Activated effector memory CD4-positive, alpha-beta T cell treated with anti-CD3 and anti-CD28 coated beads, Interleukin-2, amount 50 U/mL, for 16 hours (primary cell): ENCODE data around the gene VANGL1.

Source experiments
- DNase-seq: peaks from one replicate; pipeline ENCODE4 v3.0.0-alpha.2; 2020

The VANGL1 gene

DNA sequence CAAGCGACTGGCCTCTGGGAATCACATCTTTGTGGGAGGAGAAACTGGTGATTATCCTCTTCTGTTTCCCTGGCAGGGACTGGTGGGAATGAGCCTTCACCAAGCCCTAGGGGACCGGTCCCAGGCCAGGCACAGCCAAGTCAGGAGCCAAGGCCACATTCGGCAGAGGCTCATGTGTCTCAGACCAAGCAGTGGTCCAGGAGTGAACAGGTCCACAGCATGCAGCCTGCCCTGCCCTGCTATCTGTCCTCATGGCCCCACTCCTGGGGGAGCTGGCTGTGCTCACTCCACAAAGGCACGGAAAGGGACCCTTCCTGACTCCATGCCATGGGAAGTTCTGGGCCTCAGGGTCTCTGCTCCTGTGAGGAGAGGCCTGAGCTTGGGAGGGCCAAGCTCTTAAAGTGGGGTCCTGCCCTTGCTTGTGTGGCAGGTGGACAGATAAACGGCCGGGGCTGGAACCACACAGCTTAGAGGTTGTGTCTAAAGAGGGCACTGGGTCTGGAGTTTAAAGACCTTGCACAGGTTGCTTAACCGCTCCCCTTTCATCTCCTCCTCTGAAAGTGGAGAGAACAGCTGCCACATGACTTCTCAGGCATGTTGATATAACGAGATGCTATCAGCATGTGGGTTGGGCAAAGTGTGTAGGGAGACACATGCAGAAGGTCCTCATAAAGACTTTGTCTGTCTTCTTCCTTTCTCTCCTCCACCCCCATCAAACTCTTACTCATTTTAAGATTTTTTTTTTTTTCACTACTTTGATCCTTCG lies 69.3 kb downstream of the VANGL1 start:
- no peak for DNase-seq

DNA sequence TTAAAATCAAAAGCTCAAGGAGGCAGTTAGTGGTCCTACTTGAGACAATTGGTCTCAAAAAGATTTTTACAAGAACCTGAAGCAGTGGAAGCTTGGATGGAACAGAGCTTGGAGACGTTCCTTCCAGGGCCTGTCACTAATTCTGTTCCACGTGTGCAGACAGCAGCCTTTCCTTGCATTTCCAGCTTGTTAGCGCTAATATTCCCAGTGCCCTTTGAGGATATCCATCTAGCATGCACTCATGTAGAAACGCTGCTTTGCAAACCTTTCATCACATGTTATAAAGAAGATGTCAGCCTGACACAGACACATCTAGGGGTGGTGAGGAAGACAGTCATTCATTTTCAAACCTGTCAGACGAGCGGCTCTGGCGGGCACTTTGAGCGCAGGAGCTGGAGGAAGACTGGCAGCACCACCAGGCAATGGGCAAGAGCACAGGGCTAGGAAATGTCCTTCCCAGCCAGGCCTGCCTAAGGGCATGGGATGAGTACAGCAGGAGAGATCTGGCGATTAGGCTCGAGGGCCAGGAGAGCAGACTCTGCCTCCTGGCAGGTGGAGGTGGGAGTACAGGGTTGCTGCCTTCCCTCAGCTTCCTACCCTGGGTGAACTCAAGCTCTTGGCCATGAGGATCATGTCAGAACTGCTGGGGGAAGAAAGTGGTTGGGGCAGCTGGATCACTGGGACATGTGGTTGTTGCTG lies 71.3 kb downstream of the VANGL1 start:
- no peak for DNase-seq

DNA sequence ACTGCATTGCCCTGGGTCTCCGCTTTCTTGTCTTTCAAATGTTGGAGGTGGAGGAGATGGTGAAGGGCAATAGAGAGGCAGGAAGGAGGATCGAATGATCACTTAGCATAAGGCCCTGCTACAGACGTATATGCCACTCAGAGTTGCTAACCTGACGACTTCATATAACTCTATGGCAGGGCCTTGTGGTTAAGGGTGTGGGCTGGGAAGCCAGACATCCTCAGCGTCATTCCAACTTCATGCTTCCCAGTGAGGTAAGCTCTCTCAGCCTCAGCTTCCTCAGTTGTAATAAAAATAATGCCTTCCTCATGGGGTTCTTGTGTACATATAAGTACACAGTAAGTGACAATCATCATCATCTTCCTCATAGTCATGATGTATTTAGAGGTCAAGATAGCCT lies 72.1 kb downstream of the VANGL1 start:
- no peak for DNase-seq

DNA sequence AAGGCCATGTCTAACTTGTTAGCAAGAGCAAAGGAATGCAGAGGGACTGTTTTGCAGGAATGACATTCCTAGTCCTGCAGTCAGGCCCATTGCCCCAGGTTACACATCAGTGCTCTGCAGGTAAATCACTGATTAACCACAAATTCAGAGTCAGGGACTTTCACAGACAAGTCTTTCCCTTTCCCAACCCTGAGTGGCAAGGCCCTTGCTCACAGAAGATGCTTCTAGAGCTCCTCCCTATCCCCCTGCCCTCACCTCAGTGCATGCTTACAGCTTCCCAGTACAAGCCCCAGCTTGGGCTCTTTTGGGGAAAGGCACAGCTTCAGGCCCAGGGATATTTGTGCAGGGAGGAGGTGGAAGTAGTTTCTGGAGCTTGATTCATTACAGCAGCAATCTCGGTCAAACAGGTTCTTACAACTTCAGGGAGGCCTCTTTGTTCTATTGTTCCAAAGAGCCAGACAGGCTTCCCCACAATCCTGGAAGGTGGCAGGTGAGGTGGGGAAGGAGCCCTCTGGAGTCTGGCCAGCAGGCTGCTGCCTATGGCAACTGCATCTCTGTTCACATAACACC lies 72.9 kb downstream of the VANGL1 start:
- no peak for DNase-seq

DNA sequence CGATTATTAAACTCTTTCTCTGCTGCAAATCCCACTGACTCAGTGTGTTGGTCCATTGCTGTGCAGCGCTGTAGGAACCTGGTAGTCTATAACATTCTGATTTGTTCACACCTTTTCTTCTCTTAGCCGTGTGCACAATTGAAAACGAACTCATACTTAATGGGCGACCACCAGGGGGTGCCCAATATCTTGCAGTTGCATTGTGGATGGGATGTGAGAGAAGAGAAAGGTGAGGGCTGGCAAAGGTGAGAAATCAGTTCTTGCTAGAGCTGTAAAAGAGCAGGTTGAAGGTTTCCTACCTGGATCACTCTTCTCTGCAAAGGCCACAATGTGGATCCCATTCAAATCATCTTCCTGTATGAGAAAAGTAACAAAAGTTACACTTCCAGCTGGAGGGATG lies 75.8 kb downstream of the VANGL1 start:
- DNase-seq, result no peak

DNA sequence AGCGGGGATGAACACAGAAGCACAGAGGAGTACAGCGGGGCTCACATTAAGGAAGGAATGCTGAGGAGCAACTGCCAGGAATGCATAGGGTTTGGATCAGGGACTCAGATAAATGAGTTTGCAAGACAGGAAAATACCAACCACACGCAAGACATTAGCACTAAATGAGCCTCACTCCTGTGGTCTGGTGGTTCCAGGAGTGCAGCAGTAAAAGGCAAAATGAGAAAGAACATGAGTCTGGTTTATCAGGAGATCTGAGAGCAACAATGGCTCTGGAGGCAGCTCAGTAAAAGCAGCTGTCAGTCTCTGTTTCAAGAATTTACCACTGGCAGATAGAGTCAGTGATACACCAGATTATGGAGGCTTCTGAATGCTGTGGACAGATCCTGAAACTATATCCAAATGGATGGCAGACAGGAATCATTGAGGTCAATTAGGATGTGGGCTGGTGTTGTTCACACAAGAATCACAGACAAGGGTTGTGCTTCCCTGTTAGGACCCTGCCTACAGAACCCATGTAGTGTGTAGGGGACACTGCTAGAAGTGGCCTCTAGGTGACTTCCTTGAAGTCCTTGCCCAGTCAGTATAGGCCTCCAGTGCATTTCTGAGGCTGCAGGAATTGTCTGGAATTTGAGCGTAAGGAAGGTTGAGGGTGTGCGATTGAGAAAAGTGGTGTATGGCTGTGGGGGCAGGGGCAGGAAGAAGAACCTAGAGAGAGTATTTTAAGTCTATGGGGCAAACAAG lies 76.4 kb downstream of the VANGL1 start:
- DNase-seq, result no peak

DNA sequence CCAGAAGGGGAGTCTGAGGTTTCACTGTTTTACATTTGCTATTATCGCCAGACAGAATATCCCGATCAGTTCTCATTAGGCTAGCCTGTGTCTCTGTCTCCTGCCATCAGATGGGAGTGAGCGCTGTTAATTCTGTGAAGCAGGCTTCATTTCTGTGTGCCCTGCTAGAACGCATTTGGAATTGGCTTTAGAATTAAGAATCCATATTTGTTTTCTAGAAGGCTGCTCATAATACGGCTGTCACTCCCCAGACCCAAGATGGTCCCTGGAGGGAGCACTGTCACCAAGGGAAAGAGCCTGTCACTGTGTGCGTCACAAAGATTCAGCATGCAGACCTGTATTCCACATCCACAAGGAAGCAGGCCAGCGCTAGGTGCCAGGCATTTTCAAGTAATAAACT lies 77.5 kb downstream of the VANGL1 start:
- no peak for DNase-seq

DNA sequence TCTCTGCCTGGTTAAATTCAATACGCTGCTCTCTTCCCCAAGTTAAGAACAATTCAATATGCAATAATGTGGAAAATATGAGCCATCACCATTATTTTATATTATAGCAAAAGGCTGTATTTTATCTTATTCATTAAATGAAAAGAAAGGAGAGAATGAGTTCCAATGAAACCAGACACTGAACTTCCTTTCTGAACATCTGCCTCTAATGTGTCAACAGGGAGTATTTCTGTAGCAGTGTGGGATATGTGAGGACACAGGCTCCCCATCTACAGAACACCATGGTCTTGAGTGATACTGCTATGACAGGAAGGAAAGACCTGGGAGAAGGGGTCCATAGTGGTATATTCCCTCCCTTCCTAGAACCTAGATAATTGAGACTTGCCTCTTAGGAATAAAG lies 80.5 kb downstream of the VANGL1 start:
- no peak for DNase-seq

DNA sequence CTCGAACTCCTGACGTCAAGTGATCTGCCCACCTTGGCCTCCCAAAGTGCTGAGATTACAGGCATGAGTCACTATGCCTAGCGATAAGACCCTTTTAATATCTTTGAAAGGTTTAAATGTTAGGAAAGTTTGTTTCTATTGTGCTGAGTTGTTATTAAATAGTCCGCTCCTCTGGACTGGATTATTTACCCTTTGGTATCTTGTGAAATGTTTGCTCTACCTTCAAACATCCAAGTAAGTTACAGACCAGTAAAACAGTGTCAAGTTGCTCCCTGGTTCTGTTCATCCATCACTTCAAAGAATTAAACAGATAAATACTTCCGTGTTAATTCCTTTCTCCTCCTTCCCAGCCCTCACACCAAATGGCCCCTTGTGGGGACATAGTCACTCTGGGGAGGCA lies 82.0 kb downstream of the VANGL1 start:
- no peak for DNase-seq

DNA sequence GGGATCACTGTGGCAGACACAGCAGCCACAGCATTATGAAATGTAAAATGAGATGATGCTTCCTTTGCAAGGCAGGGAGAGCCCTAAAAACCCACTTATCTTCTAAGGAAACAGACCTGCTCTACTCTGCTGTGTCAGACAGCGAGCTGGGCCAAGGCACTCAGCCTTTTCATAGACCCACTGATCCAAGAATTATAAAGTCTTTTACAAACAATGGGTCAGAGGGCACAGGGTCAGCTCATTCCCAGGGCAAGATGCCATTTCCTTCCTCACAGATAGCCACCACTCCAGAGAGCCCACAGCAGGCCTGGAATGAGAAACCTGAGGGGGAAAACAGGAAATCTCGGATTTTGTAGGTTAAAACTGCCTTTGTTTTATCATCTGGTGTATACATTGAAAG lies 83.8 kb downstream of the VANGL1 start:
- no peak for DNase-seq

DNA sequence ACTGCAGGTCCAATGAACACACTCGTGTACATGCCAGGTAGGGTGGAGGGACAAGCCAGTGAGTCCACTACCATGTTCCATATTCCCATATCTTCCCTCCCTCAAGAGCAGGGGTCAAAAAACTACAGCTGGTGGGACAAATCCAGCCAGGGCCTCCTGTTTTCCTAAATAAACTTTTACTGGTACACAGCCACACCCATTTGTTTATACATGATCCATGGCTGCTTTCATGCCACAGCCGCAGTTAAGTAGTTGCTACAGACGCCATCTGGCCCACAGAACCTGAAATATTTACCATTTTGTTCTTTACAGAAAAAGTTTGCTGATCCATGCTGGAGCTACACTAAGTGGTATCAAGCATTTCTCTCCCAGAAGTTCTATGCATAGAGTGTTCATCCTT lies 84.4 kb downstream of the VANGL1 start:
- no peak for DNase-seq

DNA sequence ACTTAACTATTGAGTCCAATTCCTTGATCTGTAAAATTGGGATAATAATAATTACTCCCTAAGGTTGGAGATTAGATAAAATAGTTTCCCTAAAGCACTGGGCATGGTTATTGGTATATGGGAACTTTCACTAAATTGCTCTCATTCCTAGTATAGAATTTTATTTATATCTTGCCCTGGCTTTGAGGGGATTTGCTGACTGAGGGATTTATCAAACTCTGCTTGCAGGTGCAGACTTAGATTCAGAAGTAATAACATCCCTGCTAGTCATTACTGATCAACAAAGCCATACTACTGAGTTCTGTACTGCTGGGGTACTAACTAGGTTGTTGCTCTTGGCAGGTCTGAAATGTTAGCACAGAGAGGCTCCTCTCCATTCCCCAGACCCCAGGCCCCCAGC lies 84.8 kb downstream of the VANGL1 start:
- no peak for DNase-seq

DNA sequence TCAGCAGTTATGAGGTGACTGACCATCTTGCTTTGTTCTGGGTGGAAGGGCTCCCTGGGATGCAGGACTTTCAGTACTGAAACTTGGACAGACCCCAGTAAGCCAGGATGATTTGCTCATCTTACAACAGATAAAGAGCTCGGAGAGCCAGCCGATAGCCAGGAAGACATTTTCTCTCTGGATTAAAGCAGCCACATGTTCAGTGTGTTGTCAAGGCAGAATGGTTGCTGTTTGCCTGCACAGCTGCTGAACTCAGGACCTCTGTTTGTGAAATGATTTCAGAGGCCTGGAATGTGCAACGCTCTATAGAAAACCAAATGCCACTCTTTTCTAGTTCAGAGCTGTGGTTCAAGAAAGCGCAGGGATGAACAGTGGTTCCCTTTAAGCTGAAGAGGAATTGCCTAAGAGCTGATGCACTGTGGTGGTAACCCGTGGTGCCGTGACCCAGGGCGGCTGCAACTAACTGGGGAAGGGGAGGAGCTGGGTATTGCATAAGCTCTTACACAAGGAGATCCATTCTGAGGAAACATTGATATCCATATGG lies 86.0 kb downstream of the VANGL1 start:
- DNase-seq, result no peak

DNA sequence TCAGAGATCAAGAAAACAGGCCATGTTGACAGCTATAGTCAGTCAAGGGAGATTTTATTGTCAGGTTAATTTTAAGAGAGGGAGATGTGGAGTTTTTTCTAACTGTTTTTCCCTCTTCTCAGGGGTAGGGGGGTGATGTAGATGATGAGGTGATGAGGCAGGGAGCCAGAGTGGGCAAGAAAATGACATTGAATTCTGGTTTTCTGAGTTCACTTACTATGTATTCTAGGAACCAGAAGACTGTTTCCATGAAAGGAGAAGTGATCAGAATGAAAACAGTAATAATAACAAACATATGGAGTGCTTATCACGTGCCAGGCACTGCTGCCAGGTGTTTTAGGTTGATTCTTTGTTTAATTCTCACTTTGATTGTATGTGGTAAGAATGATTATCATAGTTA lies 86.6 kb downstream of the VANGL1 start:
- no peak for DNase-seq

DNA sequence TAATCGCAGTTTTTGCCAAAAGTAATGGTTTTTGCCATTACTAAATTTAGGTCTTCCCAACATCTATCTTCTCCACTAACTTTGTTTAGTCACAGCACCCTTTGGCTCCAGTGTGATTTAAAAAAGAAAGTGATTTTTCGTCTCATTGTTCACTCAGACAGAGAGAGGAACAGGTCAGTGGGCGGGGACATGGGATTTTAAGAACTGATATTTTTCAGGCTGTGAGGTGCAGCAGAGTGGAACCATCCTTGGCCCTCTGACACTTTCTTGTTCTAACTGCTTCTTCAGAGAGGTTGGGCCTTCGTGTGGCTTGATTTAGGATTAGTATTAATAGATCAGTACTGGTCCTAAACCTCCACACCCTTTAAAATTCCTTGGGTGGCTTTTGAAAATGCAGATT lies 88.0 kb downstream of the VANGL1 start:
- no peak for DNase-seq

DNA sequence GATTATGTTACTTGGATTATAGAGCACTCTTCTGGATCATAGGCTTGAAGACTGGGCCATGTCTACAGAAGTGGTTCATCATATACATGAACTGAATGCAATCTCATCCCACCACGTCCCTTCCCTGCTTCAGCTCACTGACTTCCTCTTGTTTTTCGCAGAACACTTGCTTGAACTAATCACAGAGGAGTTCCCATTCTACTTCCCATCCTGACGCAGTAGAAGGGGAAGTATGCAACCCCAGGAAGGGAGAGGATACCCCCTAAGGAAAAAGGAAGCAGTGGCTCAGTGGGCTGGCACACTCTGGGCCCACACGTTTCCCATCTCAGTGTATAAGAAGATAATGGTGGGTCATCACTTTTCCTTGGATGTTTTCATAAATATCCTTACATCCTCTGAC lies 90.5 kb downstream of the VANGL1 start:
- no peak for DNase-seq

DNA sequence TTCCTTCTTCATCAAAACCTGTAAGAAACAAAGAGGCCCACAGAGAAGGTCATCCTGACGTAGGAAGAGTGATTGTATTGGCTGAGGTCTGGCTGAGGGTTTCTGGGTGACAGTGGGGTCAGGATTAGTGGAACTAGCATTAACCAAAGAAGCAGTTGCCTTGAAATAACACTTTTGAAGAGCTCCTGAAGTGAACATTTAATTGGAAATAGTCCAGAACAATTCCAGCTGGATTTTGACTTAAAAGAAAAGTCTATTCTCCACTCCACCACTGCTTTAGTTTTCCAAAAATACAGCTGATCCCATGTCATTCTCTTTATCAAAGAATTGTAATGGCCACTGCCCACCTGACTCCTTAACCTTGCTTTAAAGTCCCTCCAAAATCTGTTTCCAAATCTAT lies 99.0 kb downstream of the VANGL1 start:
- DNase-seq, result no peak

DNA sequence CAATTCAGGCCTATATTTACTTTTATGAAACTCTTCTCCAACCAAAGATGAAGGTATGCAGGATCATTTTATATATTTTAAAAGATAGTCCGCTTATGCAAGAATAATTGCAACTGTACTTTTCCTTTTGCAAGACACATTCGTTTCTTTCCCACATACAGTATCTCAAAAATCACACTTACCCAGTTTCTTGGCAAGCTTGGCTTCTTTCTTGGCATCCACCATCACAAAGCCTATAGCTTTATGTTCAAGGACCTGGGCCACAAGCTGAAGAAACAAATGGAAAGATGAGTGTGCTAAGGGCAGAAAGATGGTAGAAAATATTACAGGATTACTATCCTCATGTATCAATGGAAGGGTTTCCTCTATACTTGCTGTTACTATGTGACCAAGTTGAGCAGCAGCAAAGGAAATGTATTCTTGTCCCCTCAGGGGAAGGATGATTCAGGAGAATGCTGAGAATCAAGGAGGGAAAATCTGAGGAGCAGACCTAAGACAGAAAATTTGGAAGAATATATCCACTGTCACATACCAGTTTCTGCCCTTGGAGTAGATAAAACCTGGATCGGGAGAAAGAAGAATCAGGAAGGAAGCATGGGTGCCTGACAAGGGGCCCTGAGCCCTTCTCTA lies 103.0 kb downstream of the VANGL1 start:
- no peak for DNase-seq

DNA sequence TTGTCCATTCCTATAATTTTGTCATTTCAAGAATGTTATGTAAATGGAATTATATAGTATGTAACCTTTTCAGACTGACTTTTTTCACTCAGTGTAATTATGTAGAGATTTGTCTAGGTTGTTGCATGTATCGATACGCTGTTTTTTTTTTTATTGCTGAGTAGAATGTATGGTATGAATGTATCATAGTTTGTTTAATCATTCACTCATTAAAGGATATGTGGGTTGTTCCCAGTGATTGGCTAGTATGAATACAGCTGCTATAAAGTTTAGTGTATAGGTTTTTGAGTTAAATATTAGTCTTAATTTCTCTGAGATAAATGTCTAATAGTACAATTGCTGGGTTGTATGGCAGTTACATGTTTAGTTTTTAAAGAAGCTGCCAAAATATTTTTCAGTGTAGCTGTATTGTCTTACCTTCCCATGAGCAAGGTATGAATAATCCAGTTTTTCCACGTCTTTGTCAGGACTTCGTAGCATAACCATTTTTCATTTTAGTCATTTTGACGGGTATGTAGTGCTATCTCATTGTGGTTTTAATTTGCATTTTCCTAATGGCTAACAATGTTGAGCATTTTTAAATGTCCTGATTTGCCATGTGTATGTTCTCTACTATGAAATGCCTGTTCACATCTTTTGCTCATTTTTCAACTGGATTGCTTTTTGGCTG lies 104.4 kb downstream of the VANGL1 start:
- no peak for DNase-seq
